HEK293 (cell line): Measurements from ENCODE around the gene SAMD4A.

Experiments
- CTCF ChIA-PET: fragments of 350-600 bp; formaldehyde crosslinking; extraction: SDS; loops from one replicate; lab custom pipeline; 2021; ENCODE audit warnings: antibody characterized with exemption; lab: Yijun Ruan, JAX
- POLR2A ChIA-PET: fragments of 300-600 bp; formaldehyde crosslinking; extraction: SDS; loops from one replicate; lab custom pipeline; 2020; ENCODE audit warnings: antibody characterized with exemption, inconsistent platforms; lab: Yijun Ruan, JAX
- H3K27ac ChIP-seq: fragments of 200-500 bp; sonication (Bioruptor generic); 2 replicates; pipeline ENCODE4 v1.5.1; 2014; ENCODE audit warnings: low read depth, low read length, control low read depth, inconsistent platforms; ENCODE audit errors: extremely low read depth
- H3K36me3 ChIP-seq, 2 experiments: fragments of 200-500 bp in 1 of 2; sonication (Bioruptor generic) in 1 of 2; 1 replicate in 1 of 2; 2 replicates in 1 of 2; pipeline ENCODE4 v1.5.1; 2014 to 2017; ENCODE audit warnings: inconsistent platforms in 2 of 2, low read length in 2 of 2; ENCODE audit not compliant: control insufficient read depth in 2 of 2, insufficient read depth in 1 of 2
- H3K4me1 ChIP-seq: fragments of 200-500 bp; sonication (Bioruptor generic); 2 replicates; pipeline ENCODE4 v1.5.1; 2014; ENCODE audit warnings: mild to moderate bottlenecking, low read length, inconsistent platforms; ENCODE audit not compliant: control insufficient read depth, insufficient read depth
- H3K4me3 ChIP-seq: 2 replicates; pipeline ENCODE4 v1.5.1; 2011; ENCODE audit warnings: low read depth, mild to moderate bottlenecking, control low read depth, low read length, moderate library complexity
- H3K9me3 ChIP-seq: fragments of 200-500 bp; sonication (Bioruptor generic); 2 replicates; pipeline ENCODE4 v1.5.1; 2014; ENCODE audit warnings: low read depth, low read length, inconsistent platforms; ENCODE audit not compliant: control insufficient read depth, insufficient read depth
- OVOL3 ChIP-seq: fragments of 450-650 bp; formaldehyde crosslinking; IDR thresholded peaks from 2 replicates; pipeline ENCODE4 v1.5.1; 2016; ENCODE audit warnings: missing biosample characterization, missing genetic modification characterization
- ZEB2 ChIP-seq: fragments of 450-650 bp; formaldehyde crosslinking; IDR thresholded peaks from 2 replicates; pipeline ENCODE4 v1.5.1; 2016; ENCODE audit warnings: missing biosample characterization, missing genetic modification characterization
- ZNF416 ChIP-seq: fragments of 450-650 bp; formaldehyde crosslinking; IDR thresholded peaks from 2 replicates; pipeline ENCODE4 v1.5.1; 2016; ENCODE audit warnings: missing biosample characterization, missing genetic modification characterization
- ZNF530 ChIP-seq: fragments of 450-650 bp; formaldehyde crosslinking; IDR thresholded peaks from 2 replicates; pipeline ENCODE4 v1.5.1; 2016; ENCODE audit warnings: low read depth, missing biosample characterization, missing genetic modification characterization
- ZNF555 ChIP-seq: fragments of 450-650 bp; formaldehyde crosslinking; conservative IDR thresholded peaks from 2 replicates; pipeline ENCODE4 v1.5.1; 2017; ENCODE audit warnings: missing biosample characterization, mild to moderate bottlenecking, missing genetic modification characterization, inconsistent platforms
- ZNF560 ChIP-seq: fragments of 450-650 bp; formaldehyde crosslinking; IDR thresholded peaks from 2 replicates; pipeline ENCODE4 v1.5.1; 2017; ENCODE audit warnings: missing biosample characterization, missing genetic modification characterization, borderline replicate concordance
- ZNF610 ChIP-seq: fragments of 450-650 bp; formaldehyde crosslinking; IDR thresholded peaks from 2 replicates; pipeline ENCODE4 v1.5.1; 2016; ENCODE audit warnings: missing biosample characterization, missing genetic modification characterization, borderline replicate concordance
- ZNF626 ChIP-seq: fragments of 450-650 bp; sonication (Bioruptor Pico); formaldehyde crosslinking; IDR thresholded peaks from 2 replicates; pipeline ENCODE4 v1.5.1; 2018; ENCODE audit warnings: missing biosample characterization, missing genetic modification characterization, inconsistent platforms
- ZNF658 ChIP-seq: fragments of 450-650 bp; formaldehyde crosslinking; IDR thresholded peaks from 2 replicates; pipeline ENCODE4; 2016; ENCODE audit warnings: missing biosample characterization, missing genetic modification characterization
- ZNF677 ChIP-seq: fragments of 450-650 bp; IDR thresholded peaks from 2 replicates; pipeline ENCODE4 v1.5.0; 2018; ENCODE audit warnings: missing biosample characterization, mild to moderate bottlenecking, missing genetic modification characterization, moderate library complexity
- ZNF777 ChIP-seq: fragments of 450-650 bp; formaldehyde crosslinking; IDR thresholded peaks from 2 replicates; pipeline ENCODE4 v1.5.1; 2017; ENCODE audit warnings: missing biosample characterization, missing genetic modification characterization, borderline replicate concordance
- TF ChIP-seq, protein P1 (sequence below): fragments of 450-650 bp; formaldehyde crosslinking; IDR thresholded peaks from 2 replicates; pipeline ENCODE4 v1.5.1; 2016; ENCODE audit warnings: missing biosample characterization, missing genetic modification characterization, borderline replicate concordance
- TF ChIP-seq, protein P2 (sequence below): fragments of 450-650 bp; formaldehyde crosslinking; IDR thresholded peaks from 2 replicates; pipeline ENCODE4 v1.5.1; 2016; ENCODE audit warnings: missing biosample characterization, missing genetic modification characterization, low read depth
- TF ChIP-seq, protein P3 (sequence below): fragments of 450-650 bp; formaldehyde crosslinking; IDR thresholded peaks from 2 replicates; pipeline ENCODE4 v1.5.1; 2016; ENCODE audit warnings: missing biosample characterization, missing genetic modification characterization

SAMD4A gene

GRCh38 chr14:54712465-54713200 is 145.7 kb downstream of the SAMD4A start (continued):
- TF ChIP-seq, protein P1, sequence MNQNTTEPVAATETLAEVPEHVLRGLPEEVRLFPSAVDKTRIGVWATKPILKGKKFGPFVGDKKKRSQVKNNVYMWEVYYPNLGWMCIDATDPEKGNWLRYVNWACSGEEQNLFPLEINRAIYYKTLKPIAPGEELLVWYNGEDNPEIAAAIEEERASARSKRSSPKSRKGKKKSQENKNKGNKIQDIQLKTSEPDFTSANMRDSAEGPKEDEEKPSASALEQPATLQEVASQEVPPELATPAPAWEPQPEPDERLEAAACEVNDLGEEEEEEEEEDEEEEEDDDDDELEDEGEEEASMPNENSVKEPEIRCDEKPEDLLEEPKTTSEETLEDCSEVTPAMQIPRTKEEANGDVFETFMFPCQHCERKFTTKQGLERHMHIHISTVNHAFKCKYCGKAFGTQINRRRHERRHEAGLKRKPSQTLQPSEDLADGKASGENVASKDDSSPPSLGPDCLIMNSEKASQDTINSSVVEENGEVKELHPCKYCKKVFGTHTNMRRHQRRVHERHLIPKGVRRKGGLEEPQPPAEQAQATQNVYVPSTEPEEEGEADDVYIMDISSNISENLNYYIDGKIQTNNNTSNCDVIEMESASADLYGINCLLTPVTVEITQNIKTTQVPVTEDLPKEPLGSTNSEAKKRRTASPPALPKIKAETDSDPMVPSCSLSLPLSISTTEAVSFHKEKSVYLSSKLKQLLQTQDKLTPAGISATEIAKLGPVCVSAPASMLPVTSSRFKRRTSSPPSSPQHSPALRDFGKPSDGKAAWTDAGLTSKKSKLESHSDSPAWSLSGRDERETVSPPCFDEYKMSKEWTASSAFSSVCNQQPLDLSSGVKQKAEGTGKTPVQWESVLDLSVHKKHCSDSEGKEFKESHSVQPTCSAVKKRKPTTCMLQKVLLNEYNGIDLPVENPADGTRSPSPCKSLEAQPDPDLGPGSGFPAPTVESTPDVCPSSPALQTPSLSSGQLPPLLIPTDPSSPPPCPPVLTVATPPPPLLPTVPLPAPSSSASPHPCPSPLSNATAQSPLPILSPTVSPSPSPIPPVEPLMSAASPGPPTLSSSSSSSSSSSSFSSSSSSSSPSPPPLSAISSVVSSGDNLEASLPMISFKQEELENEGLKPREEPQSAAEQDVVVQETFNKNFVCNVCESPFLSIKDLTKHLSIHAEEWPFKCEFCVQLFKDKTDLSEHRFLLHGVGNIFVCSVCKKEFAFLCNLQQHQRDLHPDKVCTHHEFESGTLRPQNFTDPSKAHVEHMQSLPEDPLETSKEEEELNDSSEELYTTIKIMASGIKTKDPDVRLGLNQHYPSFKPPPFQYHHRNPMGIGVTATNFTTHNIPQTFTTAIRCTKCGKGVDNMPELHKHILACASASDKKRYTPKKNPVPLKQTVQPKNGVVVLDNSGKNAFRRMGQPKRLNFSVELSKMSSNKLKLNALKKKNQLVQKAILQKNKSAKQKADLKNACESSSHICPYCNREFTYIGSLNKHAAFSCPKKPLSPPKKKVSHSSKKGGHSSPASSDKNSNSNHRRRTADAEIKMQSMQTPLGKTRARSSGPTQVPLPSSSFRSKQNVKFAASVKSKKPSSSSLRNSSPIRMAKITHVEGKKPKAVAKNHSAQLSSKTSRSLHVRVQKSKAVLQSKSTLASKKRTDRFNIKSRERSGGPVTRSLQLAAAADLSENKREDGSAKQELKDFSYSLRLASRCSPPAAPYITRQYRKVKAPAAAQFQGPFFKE (tag by site-specific recombination): no peak
- TF ChIP-seq ZNF777 (tag by site-specific recombination): no peak
- no peak for TF ChIP-seq ZNF610 (tag by site-specific recombination)

DNA sequence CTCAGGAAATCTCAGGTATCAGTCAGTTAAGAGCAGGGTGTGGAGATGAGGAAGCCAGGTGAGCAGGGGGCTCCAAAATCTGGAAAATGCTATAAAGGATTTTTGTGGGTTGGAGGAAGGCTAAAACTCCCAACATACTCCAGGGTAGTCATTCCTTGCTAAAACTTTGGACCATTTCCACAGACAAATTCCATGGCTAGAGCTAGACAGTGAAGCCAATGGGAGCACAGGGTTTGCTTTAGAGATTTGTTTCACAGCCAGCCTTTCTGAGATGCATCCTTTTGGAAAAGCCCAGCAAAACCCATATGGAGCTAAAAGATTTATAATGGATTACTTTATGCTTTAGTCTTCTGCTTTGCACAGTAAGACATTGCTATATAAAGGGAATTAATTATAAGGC is 146.5 kb downstream of the SAMD4A start:
- no peak overlapping the region for H3K4me3 ChIP-seq
- ChIA-PET POLR2A (interaction anchor here (0.6 kb wide), 1 partner anchor 648 kb away, joined by 3 read pairs; no protein-coding TSS in a partner anchor), CTCF (interaction anchor here (0.7 to 2.5 kb wide), 3 partner anchors 14 to 60 kb away, joined by 3 to 14 read pairs (median 3); no protein-coding TSS in a partner anchor)
- H3K36me3 ChIP-seq: no peaks in the 10 kb centered on the region
- no peak for TF ChIP-seq ZNF626
- TF ChIP-seq, protein P2, sequence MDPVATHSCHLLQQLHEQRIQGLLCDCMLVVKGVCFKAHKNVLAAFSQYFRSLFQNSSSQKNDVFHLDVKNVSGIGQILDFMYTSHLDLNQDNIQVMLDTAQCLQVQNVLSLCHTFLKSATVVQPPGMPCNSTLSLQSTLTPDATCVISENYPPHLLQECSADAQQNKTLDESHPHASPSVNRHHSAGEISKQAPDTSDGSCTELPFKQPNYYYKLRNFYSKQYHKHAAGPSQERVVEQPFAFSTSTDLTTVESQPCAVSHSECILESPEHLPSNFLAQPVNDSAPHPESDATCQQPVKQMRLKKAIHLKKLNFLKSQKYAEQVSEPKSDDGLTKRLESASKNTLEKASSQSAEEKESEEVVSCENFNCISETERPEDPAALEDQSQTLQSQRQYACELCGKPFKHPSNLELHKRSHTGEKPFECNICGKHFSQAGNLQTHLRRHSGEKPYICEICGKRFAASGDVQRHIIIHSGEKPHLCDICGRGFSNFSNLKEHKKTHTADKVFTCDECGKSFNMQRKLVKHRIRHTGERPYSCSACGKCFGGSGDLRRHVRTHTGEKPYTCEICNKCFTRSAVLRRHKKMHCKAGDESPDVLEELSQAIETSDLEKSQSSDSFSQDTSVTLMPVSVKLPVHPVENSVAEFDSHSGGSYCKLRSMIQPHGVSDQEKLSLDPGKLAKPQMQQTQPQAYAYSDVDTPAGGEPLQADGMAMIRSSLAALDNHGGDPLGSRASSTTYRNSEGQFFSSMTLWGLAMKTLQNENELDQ: no peak
- no peak for TF ChIP-seq ZNF530 (tag by site-specific recombination)
- TF ChIP-seq ZNF610 (tag by site-specific recombination): no peak
- no peak for TF ChIP-seq ZNF416 (tag by site-specific recombination)
- no peak for TF ChIP-seq OVOL3
- no peak for TF ChIP-seq ZNF677 (tag by site-specific recombination)
- no peak for TF ChIP-seq ZNF560 (tag by site-specific recombination)
- TF ChIP-seq, protein P3, sequence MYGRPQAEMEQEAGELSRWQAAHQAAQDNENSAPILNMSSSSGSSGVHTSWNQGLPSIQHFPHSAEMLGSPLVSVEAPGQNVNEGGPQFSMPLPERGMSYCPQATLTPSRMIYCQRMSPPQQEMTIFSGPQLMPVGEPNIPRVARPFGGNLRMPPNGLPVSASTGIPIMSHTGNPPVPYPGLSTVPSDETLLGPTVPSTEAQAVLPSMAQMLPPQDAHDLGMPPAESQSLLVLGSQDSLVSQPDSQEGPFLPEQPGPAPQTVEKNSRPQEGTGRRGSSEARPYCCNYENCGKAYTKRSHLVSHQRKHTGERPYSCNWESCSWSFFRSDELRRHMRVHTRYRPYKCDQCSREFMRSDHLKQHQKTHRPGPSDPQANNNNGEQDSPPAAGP (tag by site-specific recombination): no peak
- no peak for TF ChIP-seq ZEB2 (tag by site-specific recombination)
- no peak for TF ChIP-seq ZNF555 (tag by site-specific recombination)
- no peak for TF ChIP-seq ZNF658 (tag by site-specific recombination)
- no peaks in the 10 kb centered on the region; the same call in 1 of the 2 replicates for H3K4me1 ChIP-seq
- no peak overlapping the region for H3K27ac ChIP-seq
- no peaks in the 10 kb centered on the region for H3K9me3 ChIP-seq
